Mesangial cell (primary cell): Measurements from ENCODE around the gene KDM8. TPM values are rescaled to one million over a fixed set of nuclear protein-coding genes. Genes with fewer than 3 reads are reported as not detected.

Experiments
- total RNA-seq: library from RNA; depleted of rRNA; stranded (reverse); fragments of >200 nt; gene quantifications from 2 replicates; pipeline ENCODE4 v1.2.3, GENCODE V29; 2015

The KDM8 gene
- total RNA-seq: 3.3 and 4.8 TPM in 2 replicates

DNA sequence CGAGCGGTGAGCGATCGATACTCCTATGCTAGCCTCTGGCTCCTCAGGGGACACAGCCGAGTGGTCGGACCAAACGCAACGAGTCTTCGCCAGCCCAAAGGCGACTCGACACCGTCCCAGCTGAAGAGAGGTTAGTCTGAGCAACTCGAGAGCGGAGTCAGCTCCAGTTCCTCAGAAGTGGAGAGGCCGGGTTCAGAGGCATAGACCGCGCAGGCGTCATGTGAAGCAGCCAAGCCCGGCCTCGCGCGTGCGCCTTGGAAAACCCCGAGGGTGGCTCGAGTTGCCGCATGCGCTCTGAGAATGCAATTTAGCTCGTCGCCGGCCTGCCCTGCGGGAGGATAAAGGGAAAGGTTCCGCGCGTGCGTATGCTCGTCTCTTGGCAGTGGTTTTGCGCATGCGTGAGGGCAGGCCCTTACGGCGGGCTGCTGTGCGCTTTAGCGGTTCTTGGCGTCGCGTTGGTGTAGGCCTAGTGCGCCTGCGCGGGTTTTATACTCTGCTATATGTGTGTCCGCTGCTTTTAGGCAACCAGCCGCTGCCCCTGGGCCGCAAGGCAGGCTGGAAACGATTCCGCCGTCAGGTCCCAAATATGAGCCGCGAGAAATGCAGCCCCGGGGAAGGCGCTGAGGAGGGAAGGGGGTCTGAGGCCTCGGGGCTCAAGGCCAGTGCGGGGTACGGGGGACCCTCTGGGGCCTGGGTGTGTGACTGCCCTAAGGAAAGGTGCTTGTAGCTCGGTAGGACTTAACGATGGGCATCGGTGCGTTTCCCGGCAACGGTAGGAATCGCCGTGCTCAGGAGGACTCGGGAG is at the start of gene KDM8:
Gene KDM8, plus strand, starts transcription at position 20 of the 805 bp plus-strand sequence. CDS start 6,598 bp downstream, outside the sequence.

DNA sequence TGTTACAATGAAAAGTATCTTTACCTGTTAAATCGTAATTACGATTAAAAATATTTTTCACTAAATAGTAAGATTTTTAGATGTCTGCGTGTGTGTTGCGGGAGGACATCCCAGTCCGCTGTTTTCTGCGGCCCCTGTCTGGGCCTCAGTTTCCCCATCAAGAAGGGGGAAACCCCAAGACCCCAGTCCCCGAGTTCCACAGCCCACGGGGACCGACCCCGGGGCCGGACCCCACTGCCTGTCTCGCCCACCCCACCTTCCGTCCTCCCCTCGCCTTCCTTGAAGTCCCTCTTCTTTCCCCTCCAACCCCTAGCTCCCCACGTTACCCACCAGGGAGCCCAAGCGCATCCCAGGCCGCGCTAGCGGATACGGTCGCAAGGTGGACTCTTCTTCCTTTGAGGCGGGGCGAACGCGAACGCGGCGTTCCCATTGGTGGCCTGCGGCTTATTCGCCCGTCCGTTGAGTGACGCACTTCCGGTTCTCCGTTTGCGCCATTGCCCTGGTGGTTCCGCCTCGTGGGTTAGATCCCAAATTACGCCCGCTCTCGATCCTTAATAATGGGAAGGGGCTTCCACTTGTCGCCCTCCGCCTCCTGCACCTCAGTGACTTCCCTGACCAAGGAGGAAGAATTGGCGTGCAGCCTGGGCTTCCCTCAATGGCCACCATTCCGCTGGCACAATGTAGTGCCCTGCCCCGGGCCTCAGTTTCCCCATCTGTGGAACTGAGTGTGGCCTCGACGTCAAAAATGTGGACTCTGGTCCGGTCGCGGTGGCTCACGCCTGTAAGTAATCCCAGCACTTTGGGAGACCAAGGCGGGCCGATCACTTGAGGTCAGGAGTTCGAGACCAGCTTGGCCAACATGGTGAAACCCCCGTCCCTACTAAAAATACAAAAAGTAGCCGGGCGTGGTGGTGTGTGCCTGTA is 65.3 kb downstream of the KDM8 start, which contains the start of gene NSMCE1:
Gene NSMCE1, minus strand, starts transcription at position 397 of the 924 bp plus-strand sequence. CDS start 11,202 bp downstream, outside the sequence.

Other genes with a start within 250 kb of the KDM8 start
- not detected in 2 replicates for gene C16orf82, start 136.6 kb upstream of the KDM8 start, total RNA-seq
- 52.0 and 63.6 TPM in 2 replicates for gene NSMCE1, start 65.2 kb downstream of the KDM8 start, total RNA-seq
- gene IL4R, start 110.4 kb downstream of the KDM8 start, total RNA-seq: 17.6 and 25.0 TPM in 2 replicates
- gene IL21R, start 198.6 kb downstream of the KDM8 start, total RNA-seq: 2.8 and 3.9 TPM in 2 replicates